Neural progenitor cell (in vitro differentiated cells): ENCODE measurements around the gene ADD3.

Source experiments
- EZH2 ChIP-seq: fragments of 200-600 bp; sonication (generic); IDR thresholded peaks from 2 replicates; pipeline ENCODE4 v1.6.1; 2017; ENCODE audit warnings: antibody characterized with exemption, mild to moderate bottlenecking, moderate library complexity
- TF ChIP-seq, protein P1 (sequence below): fragments of 200-600 bp; sonication (generic); IDR thresholded peaks from 2 replicates; pipeline ENCODE4 v1.5.1; 2017; ENCODE audit warnings: antibody characterized with exemption, mild to moderate bottlenecking

DNA sequence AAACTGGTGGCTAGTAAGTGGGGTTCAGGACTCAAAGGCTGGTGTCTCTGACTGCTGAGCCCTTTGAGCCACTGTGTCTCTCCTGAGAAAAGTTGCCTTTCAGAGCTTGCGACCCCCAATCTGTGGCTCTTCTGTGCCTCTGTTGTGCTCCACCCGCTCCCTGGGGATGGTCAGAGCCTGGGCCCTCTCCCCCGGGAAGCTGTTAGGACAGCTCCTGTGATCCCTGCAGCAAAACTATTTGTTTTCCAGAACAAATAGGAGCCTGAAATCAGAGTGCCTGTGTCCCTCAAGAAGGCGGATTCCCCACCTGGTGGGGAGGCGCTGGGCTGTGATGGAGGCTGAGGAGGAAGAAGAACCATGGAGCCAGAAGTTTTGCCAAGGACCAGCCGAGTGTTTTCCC is 143.2 kb downstream of the ADD3 start:
- TF ChIP-seq, protein P1, sequence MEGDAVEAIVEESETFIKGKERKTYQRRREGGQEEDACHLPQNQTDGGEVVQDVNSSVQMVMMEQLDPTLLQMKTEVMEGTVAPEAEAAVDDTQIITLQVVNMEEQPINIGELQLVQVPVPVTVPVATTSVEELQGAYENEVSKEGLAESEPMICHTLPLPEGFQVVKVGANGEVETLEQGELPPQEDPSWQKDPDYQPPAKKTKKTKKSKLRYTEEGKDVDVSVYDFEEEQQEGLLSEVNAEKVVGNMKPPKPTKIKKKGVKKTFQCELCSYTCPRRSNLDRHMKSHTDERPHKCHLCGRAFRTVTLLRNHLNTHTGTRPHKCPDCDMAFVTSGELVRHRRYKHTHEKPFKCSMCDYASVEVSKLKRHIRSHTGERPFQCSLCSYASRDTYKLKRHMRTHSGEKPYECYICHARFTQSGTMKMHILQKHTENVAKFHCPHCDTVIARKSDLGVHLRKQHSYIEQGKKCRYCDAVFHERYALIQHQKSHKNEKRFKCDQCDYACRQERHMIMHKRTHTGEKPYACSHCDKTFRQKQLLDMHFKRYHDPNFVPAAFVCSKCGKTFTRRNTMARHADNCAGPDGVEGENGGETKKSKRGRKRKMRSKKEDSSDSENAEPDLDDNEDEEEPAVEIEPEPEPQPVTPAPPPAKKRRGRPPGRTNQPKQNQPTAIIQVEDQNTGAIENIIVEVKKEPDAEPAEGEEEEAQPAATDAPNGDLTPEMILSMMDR = no peak
- TF ChIP-seq EZH2 = no peak
